T47D (cell line): ENCODE data around the gene PARVB.

Experiments used
- DNase-seq, 2 experiments: peaks; one replicate each; pipeline versions ENCODE4 v3.0.0 to v3.0.0-alpha.2; 2011 to 2012; ENCODE audit warnings: low read depth in 1 of 2, low spot score in 1 of 2
- JUND ChIP-seq: IDR thresholded peaks from 2 replicates; pipeline ENCODE4 v1.6.1; 2012; ENCODE audit warnings: low read depth
- in situ Hi-C: cut with HindIII; loops from 2 replicates; pipeline ENCODE4 v1.10.0; 2016; ENCODE audit warnings: low sequenced_read_pairs, low pct_unique_long_range_greater_than_20kb

Gene PARVB

GRCh38 chr22:44213489-44214043, 189.5 kb downstream of the PARVB start:
- TF ChIP-seq JUND = no peak
- DNase-seq = no peak
- in situ Hi-C loops = no loop called here

- DNase-seq = no peak
- TF ChIP-seq JUND = no peak
- in situ Hi-C loops = no loop called here
Observed at GRCh38 chr22:44214187-44214586, 190.1 kb downstream of the PARVB start.

- no peak for DNase-seq
- in situ Hi-C loops = no loop called here
- no peak for TF ChIP-seq JUND
Observed at GRCh38 chr22:44214764-44215163, 190.7 kb downstream of the PARVB start.

- in situ Hi-C loops = no loop called here
- TF ChIP-seq JUND = no peak
- DNase-seq = no peak
Observed at GRCh38 chr22:44215287-44215686, 191.2 kb downstream of the PARVB start.

GRCh38 chr22:44217346-44217745, 193.2 kb downstream of the PARVB start:
- TF ChIP-seq JUND = no peak
- in situ Hi-C loops = no loop called here
- no peak for DNase-seq

- no peak for TF ChIP-seq JUND
- DNase-seq = no peak
- in situ Hi-C loops = no loop called here
Observed at GRCh38 chr22:44218071-44218470, 194.0 kb downstream of the PARVB start.

GRCh38 chr22:44219101-44219870, 195.2 kb downstream of the PARVB start:
- no peak for TF ChIP-seq JUND
- no peak for DNase-seq
- in situ Hi-C loops = no loop called here

GRCh38 chr22:44220727-44221680, 196.9 kb downstream of the PARVB start:
- in situ Hi-C loops = no loop called here
- no peak for TF ChIP-seq JUND
- no peak for DNase-seq

GRCh38 chr22:44221710-44222475, 197.8 kb downstream of the PARVB start:
- no peak for TF ChIP-seq JUND
- DNase-seq = no peak
- in situ Hi-C loops = no loop called here
